Activated naive CD8-positive, alpha-beta T cell treated with anti-CD3 and anti-CD28 coated beads for 36 hours (primary cell): ENCODE measurements around the gene IGSF23. TPM values are rescaled to one million over a fixed set of nuclear protein-coding genes. Genes with fewer than 3 reads are reported as not detected.
"Not testable (repeated sequence)": the region's sequence is repeated elsewhere in the genome, so short reads cannot be mapped to it uniquely, and the experiment has no call there.

Experiments used
- DNase-seq: peaks from one replicate; pipeline ENCODE4 v3.0.0; 2021
- H3K27ac Mint-ChIP-seq: one replicate; pipeline ENCODE4 v1.8.0; 2022; ENCODE audit warnings: mild to moderate bottlenecking, moderate library complexity, mixed read lengths
- H3K27me3 Mint-ChIP-seq: one replicate; pipeline ENCODE4 v1.8.0; 2022; ENCODE audit warnings: mild to moderate bottlenecking, mixed read lengths
- H3K36me3 Mint-ChIP-seq: one replicate; pipeline ENCODE4 v1.8.0; 2021; ENCODE audit warnings: mild to moderate bottlenecking, mixed read lengths
- H3K4me1 Mint-ChIP-seq: one replicate; pipeline ENCODE4 v1.8.0; 2021; ENCODE audit warnings: mixed read lengths
- H3K4me3 Mint-ChIP-seq: one replicate; pipeline ENCODE4 v1.8.0; 2022; ENCODE audit warnings: mild to moderate bottlenecking, moderate library complexity, mixed read lengths
- H3K9me3 Mint-ChIP-seq: one replicate; pipeline ENCODE4 v1.8.0; 2022; ENCODE audit warnings: mixed read lengths
- total RNA-seq, 2 experiments: library from RNA; stranded (reverse); gene quantifications; one replicate each; pipeline ENCODE4 v1.2.3, GENCODE V29; 2021

The IGSF23 gene
- total RNA-seq, 2 experiments from 2014 or later = not detected

GRCh38 chr19:44653977-44654774, 40.8 kb downstream of the IGSF23 start:
- no peak overlapping the region for H3K27ac Mint-ChIP-seq
- no peaks in the 10 kb centered on the region for H3K27me3 Mint-ChIP-seq
- H3K4me1 Mint-ChIP-seq = peaks cover 7% of the 10 kb centered on the region

DNA sequence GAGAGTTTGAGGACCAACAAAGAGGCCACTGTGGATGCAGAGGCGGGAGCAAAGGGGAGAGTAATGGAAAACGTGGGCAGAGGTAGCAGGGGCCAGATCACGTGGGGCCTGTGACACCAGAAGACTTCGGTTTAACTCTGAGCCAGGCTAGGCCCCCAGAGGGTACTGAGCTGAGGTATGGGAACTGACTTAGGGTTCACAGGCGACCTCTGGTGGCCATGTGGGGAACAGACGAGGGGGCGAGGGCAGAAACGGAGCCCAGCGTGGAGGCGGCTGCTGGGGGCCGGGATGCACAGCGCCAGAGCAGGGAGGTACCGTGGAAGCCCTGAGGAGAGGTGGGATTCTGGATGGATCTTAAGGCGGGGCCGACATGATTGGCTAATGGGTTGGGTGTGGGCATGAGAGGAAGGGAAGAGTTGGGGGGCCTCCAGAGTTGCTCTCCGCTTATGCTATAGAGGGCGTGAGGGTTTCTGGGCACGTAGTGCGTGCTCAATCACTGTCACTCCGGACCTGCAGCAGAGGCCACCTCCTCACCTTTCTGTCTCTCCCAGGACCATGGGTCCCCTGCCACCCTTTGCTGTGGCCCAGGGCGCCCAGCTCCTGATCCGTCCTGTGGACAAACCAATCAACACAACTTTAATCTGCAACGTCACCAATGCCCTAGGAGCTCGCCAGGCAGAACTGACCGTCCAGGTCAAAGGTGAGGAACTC, 44.0 kb downstream of the IGSF23 start:
- DNase-seq = peak; percentile 72
- Mint-ChIP-seq H3K9me3 (no peaks in the 10 kb centered on the region), H3K27me3 (no peaks in the 10 kb centered on the region), H3K4me1 (peaks cover 7% of the 10 kb centered on the region), H3K27ac (no peak overlapping the region), H3K4me3 (no peak overlapping the region), H3K36me3 (peaks cover 24% of the 10 kb centered on the region)

More at GRCh38 chr19:44653977-44654774, 40.8 kb downstream of the IGSF23 start:
- Mint-ChIP-seq H3K9me3 (no peaks in the 10 kb centered on the region), H3K4me3 (no peak overlapping the region), H3K36me3 (peaks cover 34% of the 10 kb centered on the region)
- peak; percentile 77 for DNase-seq

DNA sequence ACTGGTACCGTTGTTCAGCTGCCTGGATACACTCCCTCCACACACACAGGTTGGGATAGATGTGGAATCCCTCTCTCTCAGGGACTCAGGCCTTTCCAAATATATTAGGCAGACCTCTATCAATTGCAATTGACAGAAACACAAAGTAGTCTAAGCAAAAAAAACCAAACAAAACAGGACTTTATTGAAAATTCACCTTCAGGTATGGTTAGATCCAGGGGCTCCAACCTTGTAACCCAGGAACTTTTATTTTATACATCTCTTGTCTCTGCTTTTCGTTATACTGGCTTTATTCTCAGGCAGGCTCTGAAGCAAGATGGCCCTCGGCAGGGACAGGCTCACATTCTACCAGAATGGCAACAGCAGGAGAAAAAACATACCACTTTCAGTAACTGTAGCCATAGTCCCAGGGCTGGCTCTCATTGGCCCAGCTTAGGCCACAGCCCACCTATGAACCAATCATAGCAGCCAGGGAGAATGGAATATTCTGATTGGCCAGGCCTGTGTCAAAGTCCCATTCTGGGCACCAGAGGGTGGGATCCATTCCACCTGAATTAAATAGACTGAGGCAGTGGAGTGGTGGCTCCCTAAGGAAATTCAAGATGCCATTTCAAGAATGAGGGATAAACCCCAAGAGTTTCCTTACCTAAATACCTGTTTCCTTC, 44.8 kb downstream of the IGSF23 start:
- Mint-ChIP-seq H3K36me3 (peaks cover 24% of the 10 kb centered on the region), H3K4me1 (peaks cover 7% of the 10 kb centered on the region), H3K27ac (no peak overlapping the region), H3K27me3 (no peaks in the 10 kb centered on the region), H3K9me3 (no peaks in the 10 kb centered on the region), H3K4me3 (no peak overlapping the region)
- no peak for DNase-seq

DNA sequence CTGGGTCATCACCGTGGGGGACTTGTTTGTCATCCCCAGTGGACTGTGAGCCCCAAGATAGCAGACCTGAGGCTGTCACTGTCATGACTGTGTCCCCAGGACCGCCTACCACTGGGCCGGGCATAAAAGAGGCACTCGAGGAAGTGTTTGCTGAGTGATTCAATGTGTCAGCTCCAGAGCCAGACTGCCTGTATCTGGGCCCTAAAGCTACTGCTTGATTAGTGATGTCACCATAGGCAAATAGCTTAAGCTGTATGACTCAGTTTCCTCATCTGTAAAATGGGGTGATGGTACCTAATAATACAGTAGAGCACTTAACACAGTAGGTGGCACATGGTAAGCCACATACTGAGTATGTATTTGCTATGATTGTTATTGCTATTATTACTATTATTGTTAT, 46.7 kb downstream of the IGSF23 start:
- no peak overlapping the region for H3K4me3 Mint-ChIP-seq
- peaks cover 18% of the 10 kb centered on the region for H3K36me3 Mint-ChIP-seq
- peaks cover 5% of the 10 kb centered on the region for H3K4me1 Mint-ChIP-seq
- H3K9me3 Mint-ChIP-seq = no peaks in the 10 kb centered on the region
- no peaks in the 10 kb centered on the region for H3K27me3 Mint-ChIP-seq
- DNase-seq = no peak
- H3K27ac Mint-ChIP-seq = no peak overlapping the region

GRCh38 chr19:44661205-44661604, 47.8 kb downstream of the IGSF23 start:
- peaks cover 13% of the 10 kb centered on the region for H3K36me3 Mint-ChIP-seq
- no peak overlapping the region for H3K27ac Mint-ChIP-seq
- H3K4me1 Mint-ChIP-seq = peaks cover 5% of the 10 kb centered on the region
- no peaks in the 10 kb centered on the region for H3K27me3 Mint-ChIP-seq
- DNase-seq = no peak
- H3K9me3 Mint-ChIP-seq = no peaks in the 10 kb centered on the region
- H3K4me3 Mint-ChIP-seq = no peak overlapping the region

GRCh38 chr19:44661904-44662303, 48.5 kb downstream of the IGSF23 start:
- Mint-ChIP-seq H3K27me3 (no peaks in the 10 kb centered on the region), H3K4me1 (peaks cover 5% of the 10 kb centered on the region), H3K9me3 (no peaks in the 10 kb centered on the region), H3K4me3 (no peak overlapping the region), H3K36me3 (peaks cover 10% of the 10 kb centered on the region), H3K27ac (no peak overlapping the region)
- no peak for DNase-seq

- H3K9me3 Mint-ChIP-seq = no peaks in the 10 kb centered on the region
- H3K4me1 Mint-ChIP-seq = no peaks in the 10 kb centered on the region
- H3K36me3 Mint-ChIP-seq = peaks cover 4% of the 10 kb centered on the region
- H3K27me3 Mint-ChIP-seq = no peaks in the 10 kb centered on the region
- no peak for DNase-seq
- no peak overlapping the region for H3K4me3 Mint-ChIP-seq
- no peak overlapping the region for H3K27ac Mint-ChIP-seq
These were observed 49.5 kb downstream of the IGSF23 start for GRCh38 chr19:44662691-44663385.

DNA sequence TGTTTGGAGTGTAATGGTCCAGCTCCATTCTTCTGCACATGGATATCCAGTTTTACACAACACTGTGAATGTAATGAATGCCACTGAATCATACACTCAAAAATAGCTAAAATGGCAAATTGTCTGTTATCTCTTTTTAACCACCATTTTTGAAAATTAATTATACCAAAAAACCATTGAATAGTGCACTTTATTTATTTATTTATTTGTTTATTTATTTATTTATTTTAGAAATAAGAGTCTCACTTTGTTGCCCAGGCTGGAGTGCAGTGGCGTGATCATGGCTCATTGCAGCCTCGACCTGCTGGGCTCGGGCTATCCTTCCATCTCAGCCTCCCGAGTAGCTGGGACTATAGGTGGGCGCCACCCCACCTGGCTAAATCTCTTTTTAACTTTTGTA, 50.6 kb downstream of the IGSF23 start:
- no peak for DNase-seq
- Mint-ChIP-seq H3K9me3 (no peaks in the 10 kb centered on the region), H3K36me3 (no peaks in the 10 kb centered on the region), H3K4me1 (no peaks in the 10 kb centered on the region), H3K4me3 (no peak overlapping the region), H3K27me3 (no peaks in the 10 kb centered on the region), H3K27ac (no peak overlapping the region)

DNA sequence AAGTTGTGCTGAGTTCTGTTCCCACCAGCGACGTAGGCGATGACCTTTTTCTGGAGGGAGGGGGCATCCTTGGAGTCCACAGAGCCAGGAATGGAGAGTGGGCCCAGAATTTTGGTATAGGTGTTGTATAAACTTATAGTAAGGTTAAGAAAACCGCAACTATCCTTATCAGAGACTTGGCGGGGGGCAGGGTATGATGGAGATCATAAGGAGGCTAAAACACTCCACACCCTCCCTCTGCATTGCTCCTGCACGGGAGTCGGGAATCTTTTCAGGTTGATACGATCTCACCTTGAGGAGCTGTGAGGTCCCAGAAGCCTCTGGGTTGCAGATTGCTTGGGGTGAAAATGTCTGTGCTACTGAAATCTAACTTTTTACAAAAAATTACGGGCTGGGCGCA, 51.6 kb downstream of the IGSF23 start:
- no peaks in the 10 kb centered on the region for H3K4me1 Mint-ChIP-seq
- no peaks in the 10 kb centered on the region for H3K27me3 Mint-ChIP-seq
- DNase-seq = no peak
- H3K36me3 Mint-ChIP-seq = no peaks in the 10 kb centered on the region
- H3K4me3 Mint-ChIP-seq = no peak overlapping the region
- no peaks in the 10 kb centered on the region for H3K9me3 Mint-ChIP-seq
- H3K27ac Mint-ChIP-seq = no peak overlapping the region

GRCh38 chr19:44666852-44667556, 53.6 kb downstream of the IGSF23 start:
- DNase-seq = no peak
- Mint-ChIP-seq H3K36me3 (no peaks in the 10 kb centered on the region), H3K4me3 (no peak overlapping the region), H3K27me3 (no peaks in the 10 kb centered on the region), H3K27ac (no peak overlapping the region), H3K9me3 (no peaks in the 10 kb centered on the region), H3K4me1 (no peaks in the 10 kb centered on the region)

DNA sequence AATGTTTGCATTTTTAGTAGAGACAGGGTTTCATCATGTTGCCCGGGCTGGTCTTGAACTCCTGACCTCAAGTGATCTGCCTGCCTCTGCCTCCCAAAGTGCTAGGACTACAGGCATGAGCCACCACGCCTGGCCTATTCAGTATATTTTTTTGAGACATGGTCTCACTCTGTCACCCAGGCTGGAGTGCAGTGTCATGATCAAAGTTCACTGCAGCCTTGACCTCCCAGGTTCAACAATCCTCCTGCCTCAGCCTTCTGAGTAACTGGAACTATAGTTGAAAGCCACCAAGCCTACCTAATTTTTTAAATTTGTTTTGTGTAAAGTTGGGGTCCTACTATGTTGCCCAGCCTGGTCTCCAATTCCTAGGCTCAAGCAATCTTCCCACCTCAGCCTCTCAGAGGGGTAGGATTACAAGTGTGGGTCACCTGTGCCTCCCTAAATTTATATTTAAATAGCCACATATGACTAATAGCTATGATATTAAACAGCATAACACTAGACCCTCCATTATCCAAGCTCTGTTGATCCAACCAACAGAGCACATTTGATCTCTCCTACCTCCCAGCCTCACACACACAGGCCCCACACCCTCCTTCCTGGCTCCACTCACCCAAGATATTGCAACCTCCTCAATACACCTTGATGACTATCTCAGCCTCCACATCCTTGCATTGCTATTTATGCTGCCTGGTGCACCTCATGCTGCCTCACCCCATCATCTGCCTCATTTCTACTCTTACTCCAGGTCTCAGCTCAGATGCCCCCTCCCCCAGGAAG, 55.8 kb downstream of the IGSF23 start:
- no peak for DNase-seq
- no peaks in the 10 kb centered on the region for H3K36me3 Mint-ChIP-seq
- no peak overlapping the region for H3K27ac Mint-ChIP-seq
- no peaks in the 10 kb centered on the region for H3K9me3 Mint-ChIP-seq
- no peaks in the 10 kb centered on the region for H3K4me1 Mint-ChIP-seq
- H3K27me3 Mint-ChIP-seq = no peaks in the 10 kb centered on the region
- no peak overlapping the region for H3K4me3 Mint-ChIP-seq

DNA sequence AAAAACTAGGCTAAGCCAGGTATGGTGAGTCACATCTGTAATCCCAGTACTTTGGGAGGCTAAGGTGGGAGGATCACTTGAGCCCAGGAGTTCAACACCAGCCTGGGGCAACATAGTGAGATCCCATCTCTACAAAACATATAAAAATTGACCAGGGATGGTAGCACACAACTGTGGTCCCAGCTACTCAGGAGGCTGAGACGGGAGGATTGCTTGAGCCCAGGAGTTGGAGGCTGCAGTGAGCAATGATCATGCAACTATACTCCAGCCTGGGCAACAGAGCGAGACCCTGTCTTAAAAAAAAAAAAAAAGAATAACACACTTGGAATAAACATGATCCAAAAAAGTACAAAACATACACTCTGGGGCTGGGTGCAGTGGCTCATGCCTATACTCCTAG, 56.7 kb downstream of the IGSF23 start:
- H3K36me3 Mint-ChIP-seq, H3K9me3 Mint-ChIP-seq, H3K27me3 Mint-ChIP-seq, H3K4me3 Mint-ChIP-seq, H3K4me1 Mint-ChIP-seq, H3K27ac Mint-ChIP-seq, DNase-seq: not testable (repeated sequence)

DNA sequence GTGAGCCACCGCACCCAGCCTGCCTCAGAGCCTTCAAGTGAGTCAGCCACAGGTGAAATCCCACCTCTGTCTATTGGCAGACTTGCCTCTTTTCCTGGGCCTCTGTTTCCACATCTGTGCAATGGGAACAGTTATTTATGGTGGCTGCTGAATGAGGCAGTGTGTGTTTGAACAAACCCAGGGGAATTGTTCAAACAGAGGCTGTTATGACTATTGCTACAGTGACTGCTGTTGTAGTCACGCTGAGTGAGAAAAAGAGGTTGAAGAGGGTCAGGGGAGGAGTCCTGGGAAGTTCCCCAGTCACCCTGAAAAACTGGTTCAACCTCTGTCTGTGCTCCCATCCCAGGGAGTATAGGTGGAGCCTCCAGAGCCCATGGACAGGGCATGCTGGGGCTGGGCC, 58.0 kb downstream of the IGSF23 start, which contains the start of gene CEACAM19:
Gene CEACAM19 (plus strand): TSS at position 83 of the 400 bp plus-strand sequence. CDS start 450 bp downstream, outside the sequence.
- H3K36me3 Mint-ChIP-seq = no peaks in the 10 kb centered on the region
- no peaks in the 10 kb centered on the region for H3K9me3 Mint-ChIP-seq
- no peaks in the 10 kb centered on the region for H3K4me1 Mint-ChIP-seq
- no peak for DNase-seq
- no peak within 1 kb of the TSS for H3K27ac Mint-ChIP-seq
- H3K4me3 Mint-ChIP-seq = no peak within 1 kb of the TSS
- no peaks in the 10 kb centered on the region for H3K27me3 Mint-ChIP-seq

DNA sequence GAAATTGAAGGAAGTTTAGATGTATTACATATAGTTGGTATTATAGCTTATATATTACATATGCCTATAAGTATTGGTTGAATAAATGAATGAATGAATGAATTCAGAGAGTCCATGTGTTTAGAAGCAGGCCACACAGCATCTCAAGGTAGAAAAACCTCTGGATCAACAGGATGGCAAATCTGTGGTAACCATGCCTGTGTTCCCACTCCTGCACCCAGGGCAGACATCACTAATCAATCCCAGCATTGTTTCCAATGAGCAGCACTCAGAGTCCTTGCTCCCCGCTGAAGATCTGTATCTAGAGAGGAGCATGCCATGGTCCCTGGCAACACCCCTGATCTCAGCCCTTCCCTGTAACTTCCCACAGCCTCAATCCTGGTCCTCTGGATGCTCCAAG, 58.9 kb downstream of the IGSF23 start:
- H3K4me3 Mint-ChIP-seq = no peak overlapping the region
- H3K9me3 Mint-ChIP-seq = no peaks in the 10 kb centered on the region
- no peak overlapping the region for H3K27ac Mint-ChIP-seq
- H3K4me1 Mint-ChIP-seq = no peaks in the 10 kb centered on the region
- DNase-seq = no peak
- H3K36me3 Mint-ChIP-seq = no peaks in the 10 kb centered on the region
- no peaks in the 10 kb centered on the region for H3K27me3 Mint-ChIP-seq
